H1 (cell line): ENCODE data around the gene INO80. TPM values are rescaled to one million over a fixed set of nuclear protein-coding genes. Genes with fewer than 3 reads are reported as not detected.

ENCODE experiments used
- POU5F1 ChIP-seq: IDR thresholded peaks from 2 replicates; pipeline ENCODE4 v1.6.1; 2011; ENCODE audit warnings: low read depth, mild to moderate bottlenecking, low read length, moderate library complexity
- RFX5 ChIP-seq: IDR thresholded peaks from 2 replicates; pipeline ENCODE4 v1.6.1; 2011; ENCODE audit warnings: low read depth, low read length, improper control_type of control experiment, borderline replicate concordance
- polyA plus RNA-seq, 7 experiments: library from polyadenylated mRNA; depleted of rRNA in 3 of 7; stranded (reverse) in 5 of 7; unstranded in 2 of 7; fragments of >200 nt in 5 of 7; fragments of 200-250 nt in 2 of 7; gene quantifications; 1 replicate in 5 of 7; 2 replicates in 1 of 7; 4 replicates in 1 of 7; pipeline versions ENCODE4 v1.2.1 to v1.2.3, GENCODE V29; 2011 to 2013; ENCODE audit warnings: missing spikeins in 2 of 7, mixed read lengths in 2 of 7
- total RNA-seq: library from RNA; stranded (reverse); fragmentation: NEBNext Ultra II Directional; extraction: Animal tissue kit (Norgen Biotek cat#: 25700); gene quantifications from 2 replicates; pipeline ENCODE4 v1.2.1, GENCODE V29; 2021
- TF ChIP-seq, protein P1 (sequence below): IDR thresholded peaks from 2 replicates; pipeline ENCODE4 v1.6.1; 2012; ENCODE audit warnings: low read length, inconsistent platforms

INO80 gene
- total and polyA plus RNA-seq, 2 of the 8 experiments (the other 6 are each of a cell fraction or from before 2014, with no cell fraction given), result 4.3 to 24.5 TPM

DNA sequence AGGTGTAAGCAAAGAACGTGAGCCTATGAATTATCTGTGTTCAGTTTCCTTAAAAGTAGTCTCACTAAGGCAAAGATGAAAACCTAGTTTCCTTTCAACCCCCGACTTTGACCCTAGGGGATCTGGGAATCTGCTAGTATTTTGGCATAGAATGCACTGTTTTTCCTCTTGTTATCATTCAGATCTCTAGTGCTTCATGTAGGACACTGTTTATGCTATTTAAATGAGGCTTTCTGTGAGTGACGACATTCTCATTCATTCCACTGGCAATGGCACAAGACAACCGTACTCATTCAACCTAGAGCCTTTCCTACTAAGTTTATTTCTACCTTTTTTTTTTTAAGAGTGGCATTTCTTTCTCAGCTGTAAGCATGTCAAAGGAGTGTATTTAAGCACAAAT, 95.8 kb downstream of the INO80 start (continued):
- no peak for TF ChIP-seq POU5F1
- TF ChIP-seq, protein P1, sequence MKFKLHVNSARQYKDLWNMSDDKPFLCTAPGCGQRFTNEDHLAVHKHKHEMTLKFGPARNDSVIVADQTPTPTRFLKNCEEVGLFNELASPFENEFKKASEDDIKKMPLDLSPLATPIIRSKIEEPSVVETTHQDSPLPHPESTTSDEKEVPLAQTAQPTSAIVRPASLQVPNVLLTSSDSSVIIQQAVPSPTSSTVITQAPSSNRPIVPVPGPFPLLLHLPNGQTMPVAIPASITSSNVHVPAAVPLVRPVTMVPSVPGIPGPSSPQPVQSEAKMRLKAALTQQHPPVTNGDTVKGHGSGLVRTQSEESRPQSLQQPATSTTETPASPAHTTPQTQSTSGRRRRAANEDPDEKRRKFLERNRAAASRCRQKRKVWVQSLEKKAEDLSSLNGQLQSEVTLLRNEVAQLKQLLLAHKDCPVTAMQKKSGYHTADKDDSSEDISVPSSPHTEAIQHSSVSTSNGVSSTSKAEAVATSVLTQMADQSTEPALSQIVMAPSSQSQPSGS, result no peak
- no peak for TF ChIP-seq RFX5
